PC-9 (cell line): Measurements from ENCODE around the gene FAM20C.

Source experiments
- CTCF ChIP-seq: fragments of 200-600 bp; sonication (generic); conservative IDR thresholded peaks from 2 replicates; pipeline ENCODE4 v1.6.1; 2017; ENCODE audit warnings: mixed run types, antibody characterized with exemption, mild to moderate bottlenecking, moderate library complexity
- EZH2 ChIP-seq: fragments of 200-600 bp; sonication (generic); IDR thresholded peaks from 2 replicates; pipeline ENCODE4 v1.8.0; 2017; ENCODE audit warnings: antibody characterized with exemption, low read depth

- TF ChIP-seq CTCF, result no peak
- no peak for TF ChIP-seq EZH2
Measured at GRCh38 chr7:153604-154003, 38.8 kb upstream of the FAM20C start.
